Pancreas (tissue), 10 donors: ENCODE results near the gene NKX1-1. TPM values are rescaled to one million over a fixed set of nuclear protein-coding genes. Genes with fewer than 3 reads are reported as not detected.

ENCODE experiments used
- ATAC-seq, 4 donors: fragments of 200-7000 bp; cut with Tn5 transposase; one replicate each; pipeline versions ENCODE4 v1.8.0 to v1.9.1; 2020; ENCODE audit warnings: mild to moderate bottlenecking in 4 of 4, moderate library complexity in 4 of 4
- DNase-seq, 6 donors: peaks; one replicate each; pipeline ENCODE4 v3.0.0-alpha.2; 2020
- FAIRE-seq: peaks from 2 replicates; lab custom pipeline; 2012; peaks lifted over from hg19 to GRCh38; lab: Jason Lieb, UNC
- H3K27ac ChIP-seq, 4 donors: fragments of 200-600 bp; sonication (generic); 1 replicate in 3 of 4; 2 replicates in 1 of 4; pipeline versions ENCODE4 v1.5.0 to v1.8.0; 2020
- H3K27me3 ChIP-seq, 4 donors: fragments of 200-600 bp; one replicate each; pipeline ENCODE4 v1.8.0; 2021
- H3K36me3 ChIP-seq, 3 donors: fragments of 200-600 bp; sonication (generic) in 1 of 3; one replicate each; pipeline versions ENCODE4 v1.5.0 to v1.8.0; 2020 to 2021
- H3K4me1 ChIP-seq, 3 donors: fragments of 200-600 bp; one replicate each; pipeline ENCODE4 v1.8.0; 2021
- H3K4me3 ChIP-seq, 4 donors: fragments of 200-600 bp; sonication (generic) in 2 of 4; one replicate each; pipeline versions ENCODE4 v1.5.0 to v1.8.0; 2020 to 2021
- H3K9me3 ChIP-seq, 4 donors: fragments of 200-600 bp; one replicate each; pipeline ENCODE4 v1.8.0; 2021
- WGBS, 2 donors: extraction: QIAGEN DNeasy Blood & Tissue Kit; methylation state at CpG; one replicate each; pipeline ENCODE4 v1.1.7; 2013; 5-methylcytosine and 5-hydroxymethylcytosine counted together
- intact Hi-C, 3 donors: fragments of 100-400 bp; cut with DNase I; formaldehyde crosslinking; loops; one replicate each; pipeline versions ENCODE4 v1.11.1 to v1.14.2; 2022
- polyA plus RNA-seq, 2 donors: library from polyadenylated mRNA; stranded (reverse); fragments of 200-250 nt; gene quantifications; one replicate each; pipeline ENCODE4 v1.2.3, GENCODE V29; 2013
- total RNA-seq, 6 donors: library from RNA; stranded (reverse); fragmentation: NEBNext Ultra II Directional in 4 of 6; extraction: Animal tissue kit (Norgen Biotek cat#: 25700) in 4 of 6; gene quantifications; one replicate each; pipeline versions ENCODE4 v1.2.1 to v1.2.4, GENCODE V29; 2021 to 2023
- TF ChIP-seq, protein P1 (sequence below), 4 donors: fragments of 200-600 bp; sonication (generic) in 3 of 4; IDR thresholded peaks; one replicate each; pipeline versions ENCODE4 v1.5.0 to v1.8.0; 2021; ENCODE audit warnings: antibody characterized with exemption in 4 of 4
- donor health status: healthy with polysubstance abuse.
- donor health status: DM: no; HTN: no; CAD: no; lungs with moderate emphysema.
- donor health status: DM: no; HTN: no; CAD: no.
- donor health status: control.
- donor health status: control.
- donor health status: Bipolar disorder and iron deficiency.
- donor health status: DM: yes; HTN: yes; CAD: no.
- donor health status: DM: no; HTN: no; CAD: no.
- donor health status: DM: no; HTN: no; CAD: no.
- donor health status: DM: yes; HTN: yes; CAD: no.

Gene NKX1-1
- total and polyA plus RNA-seq, 8 donors = not detected

DNA sequence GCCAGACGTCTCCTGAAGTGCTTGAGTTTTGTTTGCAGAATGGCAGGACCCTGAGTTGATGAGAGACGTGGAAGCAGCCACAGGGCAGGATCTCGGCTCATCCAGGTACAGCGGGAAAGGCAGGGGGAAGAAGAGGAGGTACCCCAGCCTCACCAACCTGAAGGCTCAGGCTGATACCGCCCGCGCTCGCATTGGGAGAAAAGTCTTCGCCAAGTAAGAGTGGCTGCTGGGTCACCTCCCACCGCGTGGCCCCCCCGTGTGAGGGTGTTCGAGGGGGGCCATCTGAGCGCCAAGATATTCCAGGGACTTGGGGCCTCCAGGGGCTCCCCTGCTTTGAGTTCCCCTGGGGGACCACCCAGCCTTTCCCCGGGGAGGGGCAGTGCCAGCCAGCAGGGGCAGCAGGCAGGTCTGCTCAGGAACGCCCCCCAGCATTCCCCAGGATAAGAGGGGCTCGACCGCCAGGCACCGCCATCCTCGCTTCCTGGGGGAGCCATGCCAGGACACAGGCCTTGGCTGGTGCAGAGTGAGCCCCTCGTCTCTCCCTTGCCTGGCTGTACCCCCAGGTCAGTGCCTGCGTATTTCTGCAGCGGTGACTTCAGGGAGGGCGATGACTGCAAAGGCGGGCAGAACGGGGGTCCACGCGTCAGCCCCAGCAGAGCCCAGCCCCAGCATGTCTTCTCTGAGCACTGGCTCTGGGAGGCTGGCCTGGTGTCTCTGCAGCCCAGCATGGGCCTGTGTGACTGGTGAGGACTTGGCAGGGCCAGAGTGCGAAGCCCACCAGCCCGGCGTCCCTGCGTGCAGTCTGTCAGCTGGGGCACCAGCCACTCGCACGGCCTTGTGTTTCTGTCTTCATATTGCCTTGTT, 22.3 kb downstream of the NKX1-1 start:
- H3K27me3 ChIP-seq = no peaks in the 10 kb centered on the region
- peaks cover 0 to 9% (median 5%) of the 10 kb centered on the region in 3 donors for H3K36me3 ChIP-seq
- no peak for ATAC-seq
- FAIRE-seq = no peak
- 90 to 96% methylated on average over 27 to 34 of the region's 34 CpGs for WGBS, 2 donors
- intact Hi-C loops = no loop called here
- peak in 3 of 6 donors; percentile 26 to 67 (median 44) for DNase-seq
- no peaks in the 10 kb centered on the region for H3K4me1 ChIP-seq
- H3K27ac ChIP-seq = no peak overlapping the region
- H3K4me3 ChIP-seq = no peak overlapping the region
- TF ChIP-seq, protein P1, sequence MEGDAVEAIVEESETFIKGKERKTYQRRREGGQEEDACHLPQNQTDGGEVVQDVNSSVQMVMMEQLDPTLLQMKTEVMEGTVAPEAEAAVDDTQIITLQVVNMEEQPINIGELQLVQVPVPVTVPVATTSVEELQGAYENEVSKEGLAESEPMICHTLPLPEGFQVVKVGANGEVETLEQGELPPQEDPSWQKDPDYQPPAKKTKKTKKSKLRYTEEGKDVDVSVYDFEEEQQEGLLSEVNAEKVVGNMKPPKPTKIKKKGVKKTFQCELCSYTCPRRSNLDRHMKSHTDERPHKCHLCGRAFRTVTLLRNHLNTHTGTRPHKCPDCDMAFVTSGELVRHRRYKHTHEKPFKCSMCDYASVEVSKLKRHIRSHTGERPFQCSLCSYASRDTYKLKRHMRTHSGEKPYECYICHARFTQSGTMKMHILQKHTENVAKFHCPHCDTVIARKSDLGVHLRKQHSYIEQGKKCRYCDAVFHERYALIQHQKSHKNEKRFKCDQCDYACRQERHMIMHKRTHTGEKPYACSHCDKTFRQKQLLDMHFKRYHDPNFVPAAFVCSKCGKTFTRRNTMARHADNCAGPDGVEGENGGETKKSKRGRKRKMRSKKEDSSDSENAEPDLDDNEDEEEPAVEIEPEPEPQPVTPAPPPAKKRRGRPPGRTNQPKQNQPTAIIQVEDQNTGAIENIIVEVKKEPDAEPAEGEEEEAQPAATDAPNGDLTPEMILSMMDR (IDR thresholded peaks at IDR 0.05) = no peak
- no peaks in the 10 kb centered on the region for H3K9me3 ChIP-seq

DNA sequence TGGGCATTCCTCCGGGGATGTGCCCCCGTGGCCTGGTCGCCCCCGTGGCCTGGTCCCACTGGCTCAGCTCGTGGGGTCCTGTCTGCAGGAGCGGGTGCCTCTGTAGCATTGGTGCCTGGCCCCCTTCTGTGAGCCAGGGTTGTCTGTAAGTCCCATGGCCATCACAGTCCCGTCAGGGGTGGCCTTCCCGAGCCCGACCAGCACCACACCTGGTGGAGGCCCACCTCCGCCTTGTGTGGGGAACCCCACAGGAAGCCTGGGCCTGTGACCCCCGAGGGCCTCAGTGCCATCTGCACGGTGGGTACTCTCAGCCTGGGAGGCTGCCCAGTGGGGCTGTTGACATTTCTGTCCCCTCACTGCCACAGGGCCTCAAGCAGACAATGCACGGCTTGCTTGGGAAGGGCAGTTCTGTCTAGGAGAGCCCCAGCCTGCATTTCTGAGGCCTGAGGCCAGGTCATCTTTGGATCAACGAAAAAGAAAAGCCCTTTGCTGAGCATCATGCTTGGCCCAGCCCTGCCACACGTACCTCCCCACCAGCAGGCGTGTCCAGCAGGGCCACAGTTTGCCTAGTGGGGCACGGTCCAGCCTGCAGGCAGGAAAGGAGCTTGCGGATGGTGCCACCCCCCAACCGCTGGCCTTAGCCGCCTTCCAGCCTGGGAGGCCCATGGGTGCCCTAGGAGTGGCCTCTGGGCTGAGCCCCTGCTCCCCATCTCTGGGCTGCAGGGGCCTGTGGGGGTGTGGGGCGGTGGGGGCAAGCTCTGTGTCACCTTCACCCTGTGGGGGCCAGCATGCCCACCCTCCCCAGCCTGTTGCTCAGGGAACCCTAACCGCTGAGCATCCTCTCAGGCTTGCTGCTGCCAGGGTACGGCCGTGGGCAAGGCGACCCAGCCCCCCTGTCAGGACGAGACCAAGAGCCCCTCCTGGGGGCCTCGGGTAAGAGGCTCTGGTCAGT, 23.2 kb downstream of the NKX1-1 start:
- no peak for ATAC-seq

GRCh38 chr4:1381944-1382541, 24.2 kb downstream of the NKX1-1 start:
- H3K36me3 ChIP-seq = peaks cover 0 to 9% (median 0%) of the 10 kb centered on the region in 3 donors
- TF ChIP-seq, protein P1 (IDR thresholded peaks at IDR 0.05) = no peak
- WGBS, 2 donors = 93 to 94% methylated on average over 24 of the region's 24 CpGs
- no peaks in the 10 kb centered on the region for H3K27me3 ChIP-seq
- peak in 2 of 6 donors; percentile 9 to 41 for DNase-seq
- intact Hi-C loops = no loop called here
- no peaks in the 10 kb centered on the region for H3K4me1 ChIP-seq
- no peaks in the 10 kb centered on the region for H3K9me3 ChIP-seq
- H3K27ac ChIP-seq = no peak overlapping the region
- ATAC-seq = no peak
- H3K4me3 ChIP-seq = no peak overlapping the region
- FAIRE-seq = no peak

More for the DNA sequence above, 23.2 kb downstream of the NKX1-1 start:
- intact Hi-C loops = no loop called here
- 90 to 92% methylated on average over 27 of the region's 27 CpGs for WGBS, 2 donors
- no peak overlapping the region for H3K27ac ChIP-seq
- H3K9me3 ChIP-seq = no peaks in the 10 kb centered on the region
- DNase-seq (peak in 3 of 6 donors; percentile 25 to 74 (median 43)), FAIRE-seq (no peak)
- no peak overlapping the region for H3K4me3 ChIP-seq
- no peaks in the 10 kb centered on the region for H3K27me3 ChIP-seq
- peaks cover 0 to 9% (median 3%) of the 10 kb centered on the region in 3 donors for H3K36me3 ChIP-seq
- H3K4me1 ChIP-seq = no peaks in the 10 kb centered on the region
- TF ChIP-seq, protein P1 (IDR thresholded peaks at IDR 0.05) = no peak

GRCh38 chr4:1381181-1381621, 25.0 kb downstream of the NKX1-1 start:
- ATAC-seq (no peak), FAIRE-seq (no peak), DNase-seq (peak in 2 of 6 donors; percentile 21 to 48)
- TF ChIP-seq, protein P1 (IDR thresholded peaks at IDR 0.05) = no peak
- Histone ChIP-seq H3K27ac (no peak overlapping the region), H3K27me3 (no peaks in the 10 kb centered on the region), H3K36me3 (peaks cover 0 to 2% (median 0%) of the 10 kb centered on the region in 3 donors), H3K4me3 (no peak overlapping the region), H3K9me3 (no peaks in the 10 kb centered on the region), H3K4me1 (no peaks in the 10 kb centered on the region)
- 94 to 99% methylated on average over 12 of the region's 12 CpGs for WGBS, 2 donors
- intact Hi-C loops = no loop called here
